Prostate gland (tissue), 2 donors: ENCODE data around the gene PNO1.

ENCODE experiments used
- POLR2A ChIP-seq: fragments of 450-650 bp; IDR thresholded peaks from one replicate; pipeline ENCODE4 v1.6.1; 2016; ENCODE audit warnings: antibody characterized with exemption, mild to moderate bottlenecking
- POLR2AphosphoS5 ChIP-seq: sonication (generic); formaldehyde crosslinking; IDR thresholded peaks from one replicate; pipeline ENCODE4 v1.6.1; 2017; ENCODE audit warnings: antibody characterized with exemption
- TF ChIP-seq, protein P1 (sequence below), 4 experiments: fragments of 200-600 bp in 2 of 4; fragments of 450-650 bp in 2 of 4; sonication (generic) in 2 of 4; IDR thresholded peaks; 1 replicate in 3 of 4; 2 replicates in 1 of 4; pipeline ENCODE4 v1.5.1; 2016 to 2019; ENCODE audit warnings: antibody characterized with exemption in 4 of 4, mild to moderate bottlenecking in 2 of 4, moderate library complexity in 2 of 4

GRCh38 chr2:68185541-68186164, 28.0 kb downstream of the PNO1 start:
- TF ChIP-seq, protein P1, sequence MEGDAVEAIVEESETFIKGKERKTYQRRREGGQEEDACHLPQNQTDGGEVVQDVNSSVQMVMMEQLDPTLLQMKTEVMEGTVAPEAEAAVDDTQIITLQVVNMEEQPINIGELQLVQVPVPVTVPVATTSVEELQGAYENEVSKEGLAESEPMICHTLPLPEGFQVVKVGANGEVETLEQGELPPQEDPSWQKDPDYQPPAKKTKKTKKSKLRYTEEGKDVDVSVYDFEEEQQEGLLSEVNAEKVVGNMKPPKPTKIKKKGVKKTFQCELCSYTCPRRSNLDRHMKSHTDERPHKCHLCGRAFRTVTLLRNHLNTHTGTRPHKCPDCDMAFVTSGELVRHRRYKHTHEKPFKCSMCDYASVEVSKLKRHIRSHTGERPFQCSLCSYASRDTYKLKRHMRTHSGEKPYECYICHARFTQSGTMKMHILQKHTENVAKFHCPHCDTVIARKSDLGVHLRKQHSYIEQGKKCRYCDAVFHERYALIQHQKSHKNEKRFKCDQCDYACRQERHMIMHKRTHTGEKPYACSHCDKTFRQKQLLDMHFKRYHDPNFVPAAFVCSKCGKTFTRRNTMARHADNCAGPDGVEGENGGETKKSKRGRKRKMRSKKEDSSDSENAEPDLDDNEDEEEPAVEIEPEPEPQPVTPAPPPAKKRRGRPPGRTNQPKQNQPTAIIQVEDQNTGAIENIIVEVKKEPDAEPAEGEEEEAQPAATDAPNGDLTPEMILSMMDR (IDR thresholded peaks at IDR 0.05), result peak in 2 of 4 experiments; percentile 24 to 31
- TF ChIP-seq POLR2A, result no peak
- TF ChIP-seq POLR2AphosphoS5, result no peak
